IMR-90 (cell line): ENCODE results near the gene PPP1R2. TPM values are rescaled to one million over a fixed set of nuclear protein-coding genes. Genes with fewer than 3 reads are reported as not detected.

ENCODE experiments used
- ATAC-seq: fragments of 200-7000 bp; cut with Tn5 transposase; 2 replicates; pipeline ENCODE4 v1.9.1; 2020; ENCODE audit warnings: low read depth, mild to moderate bottlenecking, moderate library complexity
- BruUV-seq: library from RNA; stranded (reverse); fragments of 400-500 nt; replicated peaks from 2 replicates; lab custom pipeline; 2021; lab: Mats Ljungman, UMichigan
- CTCF ChIA-PET: fragments of 300-600 bp; formaldehyde crosslinking; extraction: SDS; loops from one replicate; lab custom pipeline; 2021; ENCODE audit warnings: antibody characterized with exemption; lab: Yijun Ruan, JAX
- POLR2A ChIA-PET: fragments of 300-600 bp; sonication (Branson Sonifier 250); formaldehyde crosslinking; loops from one replicate; lab custom pipeline; 2022; ENCODE audit warnings: antibody characterized with exemption; ENCODE audit not compliant: unreplicated experiment; lab: Charles Lee
- DNase-seq: peaks from one replicate; pipeline ENCODE4 v3.0.0; 2013
- H2AFZ ChIP-seq: replicated peaks from 2 replicates; pipeline ENCODE3; 2013; ENCODE audit warnings: low read length, mild to moderate bottlenecking; ENCODE audit not compliant: poor library complexity
- H2AK5ac ChIP-seq: 2 replicates; pipeline ENCODE4 v1.6.1; 2013; ENCODE audit warnings: low read depth, low read length, inconsistent platforms
- H2AK9ac ChIP-seq: replicated peaks from 2 replicates; pipeline ENCODE3; 2013; ENCODE audit warnings: mild to moderate bottlenecking, low read depth, low read length, moderate library complexity; ENCODE audit not compliant: poor library complexity
- H2BK120ac ChIP-seq: 2 replicates; pipeline ENCODE4 v1.6.1; 2013; ENCODE audit warnings: low read depth, low read length, inconsistent platforms
- H2BK15ac ChIP-seq: 3 replicates; pipeline ENCODE4 v1.6.1; 2013; ENCODE audit warnings: low read depth, low read length, inconsistent platforms
- H2BK20ac ChIP-seq: 2 replicates; pipeline ENCODE4 v1.6.1; 2013; ENCODE audit warnings: low read depth, mild to moderate bottlenecking, inconsistent platforms, low read length, moderate library complexity
- H2BK5ac ChIP-seq: 2 replicates; pipeline ENCODE4 v1.6.1; 2013; ENCODE audit warnings: mild to moderate bottlenecking, low read depth, low read length, inconsistent platforms; ENCODE audit not compliant: poor library complexity, severe bottlenecking
- H3K14ac ChIP-seq: replicated peaks from 2 replicates; pipeline ENCODE4 v1.6.1; 2013; ENCODE audit warnings: low read depth, low read length, inconsistent platforms
- H3K18ac ChIP-seq: 2 replicates; pipeline ENCODE4 v1.6.1; 2013; ENCODE audit warnings: low read depth, low read length, control low read depth
- H3K23ac ChIP-seq: 2 replicates; pipeline ENCODE4 v1.6.1; 2013; ENCODE audit warnings: low read depth, low read length, inconsistent platforms
- H3K27ac ChIP-seq: 2 replicates; pipeline ENCODE4 v1.5.1; 2013; ENCODE audit warnings: mild to moderate bottlenecking, control low read depth, low read length; ENCODE audit not compliant: insufficient read depth
- H3K27me3 ChIP-seq: 2 replicates; pipeline ENCODE4 v1.6.1; 2013; ENCODE audit warnings: low read length; ENCODE audit not compliant: control insufficient read depth, insufficient read depth
- H3K36me3 ChIP-seq: 2 replicates; pipeline ENCODE4 v1.6.1; 2013; ENCODE audit warnings: low read length, mixed read lengths; ENCODE audit not compliant: control insufficient read depth, insufficient read depth
- H3K4ac ChIP-seq: 2 replicates; pipeline ENCODE4 v1.6.1; 2013; ENCODE audit warnings: low read depth, low read length, inconsistent platforms
- H3K4me1 ChIP-seq: 2 replicates; pipeline ENCODE4 v1.6.1; 2013; ENCODE audit warnings: low read length, mixed read lengths; ENCODE audit not compliant: control insufficient read depth, insufficient read depth
- H3K4me2 ChIP-seq: 2 replicates; pipeline ENCODE4 v1.6.1; 2013; ENCODE audit warnings: low read depth, mild to moderate bottlenecking, control low read depth, low read length, moderate library complexity
- H3K4me3 ChIP-seq: 2 replicates; pipeline ENCODE4 v1.5.1; 2013; ENCODE audit warnings: low read depth, mild to moderate bottlenecking, control low read depth, low read length, moderate library complexity; ENCODE audit not compliant: insufficient read depth
- H3K56ac ChIP-seq: 2 replicates; pipeline ENCODE4 v1.6.1; 2013; ENCODE audit warnings: low read length, inconsistent platforms; ENCODE audit not compliant: insufficient read depth; ENCODE audit errors: extremely low read depth
- H3K79me1 ChIP-seq, 2 experiments: 2 replicates each; pipeline ENCODE4 v1.6.1; 2013; ENCODE audit warnings: low read length in 2 of 2, inconsistent platforms in 1 of 2, low read depth in 1 of 2
- H3K9ac ChIP-seq: 2 replicates; pipeline ENCODE4 v1.6.1; 2013; ENCODE audit warnings: low read depth, low read length, control low read depth
- H3K9me1 ChIP-seq: 2 replicates; pipeline ENCODE4 v1.6.1; 2013; ENCODE audit warnings: low read length, inconsistent platforms; ENCODE audit not compliant: insufficient read depth
- H3K9me3 ChIP-seq: 2 replicates; pipeline ENCODE4 v1.6.1; 2013; ENCODE audit warnings: low read length; ENCODE audit not compliant: control insufficient read depth, insufficient read depth
- H4K20me1 ChIP-seq: 2 replicates; pipeline ENCODE4 v1.6.1; 2013; ENCODE audit warnings: low read length, inconsistent platforms; ENCODE audit not compliant: insufficient read depth
- H4K5ac ChIP-seq: 2 replicates; pipeline ENCODE4 v1.6.1; 2013; ENCODE audit warnings: mild to moderate bottlenecking, low read depth, low read length, control low read depth
- H4K8ac ChIP-seq, 2 experiments: 2 replicates each; pipeline ENCODE4 v1.6.1; 2013; ENCODE audit warnings: low read depth in 2 of 2, low read length in 2 of 2, control low read depth in 1 of 2, inconsistent platforms in 1 of 2
- H4K91ac ChIP-seq: 2 replicates; pipeline ENCODE4 v1.6.1; 2013; ENCODE audit warnings: low read depth, low read length, inconsistent platforms; ENCODE audit not compliant: insufficient read depth
- BHLHE40 ChIP-seq: fragments of 150-350 bp; IDR thresholded peaks from 2 replicates; pipeline ENCODE4 v1.6.1; 2016; ENCODE audit warnings: mild to moderate bottlenecking, low read depth, low read length
- CHD1 ChIP-seq: IDR thresholded peaks from 2 replicates; pipeline ENCODE4 v1.6.1; 2012; ENCODE audit warnings: low read depth, low read length, improper control_type of control experiment
- MAZ ChIP-seq: IDR thresholded peaks from 2 replicates; pipeline ENCODE4 v1.6.1; 2012; ENCODE audit warnings: low read depth, mild to moderate bottlenecking, low read length, improper control_type of control experiment, moderate library complexity, borderline replicate concordance
- NFE2L2 ChIP-seq: fragments of 150-350 bp; IDR thresholded peaks from 2 replicates; pipeline ENCODE4 v1.6.1; 2016; ENCODE audit warnings: low read depth, mild to moderate bottlenecking, low read length
- RAD21 ChIP-seq: IDR thresholded peaks from 2 replicates; pipeline ENCODE4 v1.6.1; 2012; ENCODE audit warnings: low read length, improper control_type of control experiment
- RFX5 ChIP-seq: IDR thresholded peaks from 2 replicates; pipeline ENCODE4 v1.8.0; 2012; ENCODE audit warnings: low read depth, mild to moderate bottlenecking, low read length, moderate library complexity
- SMC3 ChIP-seq: fragments of 150-350 bp; IDR thresholded peaks from 2 replicates; pipeline ENCODE4 v1.6.1; 2016; ENCODE audit warnings: low read depth, mild to moderate bottlenecking, antibody characterized with exemption, low read length, moderate library complexity
- WGBS, 2 experiments: methylation state at CpG; one replicate each; pipeline versions ENCODE4 v1.1.5 to v1.1.7; 2013; ENCODE audit warnings: missing lambda C conversion rate in 2 of 2; ENCODE audit not compliant: insufficient read length in 1 of 2; ENCODE audit errors: extremely low coverage in 2 of 2; 5-methylcytosine and 5-hydroxymethylcytosine counted together
- dilution Hi-C: fragments of 300-500 bp; cut with HindIII; formaldehyde crosslinking; loops from one replicate; pipeline ENCODE4 v1.14.3; 2018; ENCODE audit warnings: low sequenced_read_pairs; ENCODE audit not compliant: unreplicated experiment
- in situ Hi-C: fragments of 300-500 bp; cut with MboI; formaldehyde crosslinking; loops from 3 replicates; pipeline ENCODE4 v1.14.3; 2019; ENCODE audit warnings: low sequenced_read_pairs, inconsistent platforms, mixed read lengths
- intact Hi-C: fragments of 100-400 bp; cut with micrococcal nuclease; formaldehyde crosslinking; loops from 2 replicates; pipeline ENCODE4 v1.10.0; 2022
- polyA plus RNA-seq, 3 experiments: library from polyadenylated mRNA; depleted of rRNA; stranded (reverse); fragments of >200 nt; gene quantifications; 2 replicates each; pipeline ENCODE4 v1.2.3, GENCODE V29; 2012; ENCODE audit warnings: low replicate concordance in 1 of 3
- total RNA-seq: library from RNA; depleted of rRNA; stranded (reverse); fragments of >200 nt; gene quantifications from 2 replicates; pipeline ENCODE4 v1.2.3, GENCODE V29; 2012
- TF ChIP-seq, protein P1 (sequence below): fragments of 150-350 bp; IDR thresholded peaks from 2 replicates; pipeline ENCODE4 v1.6.1; 2017; ENCODE audit warnings: mild to moderate bottlenecking, antibody characterized with exemption, low read length, low read depth

The PPP1R2 gene
- total and polyA plus RNA-seq, 2 of the 4 experiments (the other 2 are of a cell fraction): 9.2 to 36.0 TPM

DNA sequence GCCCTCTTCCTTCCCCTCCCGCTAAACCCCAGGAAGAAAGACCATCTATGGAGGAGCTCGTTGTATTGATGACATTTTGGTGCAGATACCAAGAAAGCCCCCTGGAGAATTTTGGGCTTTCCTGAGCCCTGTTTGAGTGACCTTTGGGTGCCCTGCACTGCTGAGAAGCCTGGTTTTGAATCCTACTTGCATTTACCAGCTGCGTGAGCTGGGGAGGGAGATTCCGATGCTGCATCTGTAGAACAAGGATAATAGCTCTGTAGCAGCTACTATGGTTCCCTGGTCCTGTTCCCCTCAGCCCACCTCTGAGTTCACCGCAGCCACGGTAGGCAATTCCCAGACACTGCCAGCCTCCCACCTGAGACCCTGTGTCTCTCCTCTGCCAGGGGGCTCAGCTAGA, 35.4 kb upstream of the PPP1R2 start:
- in situ Hi-C loops: no loop called here

More for the DNA sequence above, 35.4 kb upstream of the PPP1R2 start:
- Histone ChIP-seq H3K36me3 (no peaks in the 10 kb centered on the region), H3K4ac (no peak overlapping the region), H4K8ac (no peak overlapping the region), H3K9me1 (no peaks in the 10 kb centered on the region), H4K5ac (no peak overlapping the region), H2AK5ac (no peak overlapping the region), H3K27me3 (peaks cover 25% of the 10 kb centered on the region), H3K4me2 (no peak overlapping the region), H3K18ac (no peak overlapping the region), H3K23ac (no peak overlapping the region), H2BK20ac (no peak overlapping the region), H3K4me3 (no peak overlapping the region), H2AK9ac (no peak overlapping the region), H4K20me1 (no peaks in the 10 kb centered on the region), H3K9ac (no peak overlapping the region), H2AFZ (no peak overlapping the region), H2BK5ac (no peak overlapping the region), H3K27ac (no peak overlapping the region), H3K56ac (no peak overlapping the region), H2BK120ac (no peak overlapping the region), H4K91ac (no peak overlapping the region), H3K4me1 (no peaks in the 10 kb centered on the region), H3K14ac (no peak overlapping the region), H3K79me1 (no peaks in the 10 kb centered on the region), H2BK15ac (no peak overlapping the region), H3K9me3 (peaks cover 2% of the 10 kb centered on the region; the same call in 1 of the 2 replicates)
- POLR2A ChIA-PET: no interaction called here
- no TSS peak for BruUV-seq
- intact Hi-C loops: no loop called here
- DNase-seq (no peak), ATAC-seq (no peak)
- TF ChIP-seq NFE2L2: no peak
- TF ChIP-seq SMC3: no peak
- no peak for TF ChIP-seq RAD21
- TF ChIP-seq CHD1: no peak
- no peak for TF ChIP-seq MAZ
- TF ChIP-seq RFX5: no peak
- no peak for TF ChIP-seq BHLHE40
- TF ChIP-seq, protein P1, sequence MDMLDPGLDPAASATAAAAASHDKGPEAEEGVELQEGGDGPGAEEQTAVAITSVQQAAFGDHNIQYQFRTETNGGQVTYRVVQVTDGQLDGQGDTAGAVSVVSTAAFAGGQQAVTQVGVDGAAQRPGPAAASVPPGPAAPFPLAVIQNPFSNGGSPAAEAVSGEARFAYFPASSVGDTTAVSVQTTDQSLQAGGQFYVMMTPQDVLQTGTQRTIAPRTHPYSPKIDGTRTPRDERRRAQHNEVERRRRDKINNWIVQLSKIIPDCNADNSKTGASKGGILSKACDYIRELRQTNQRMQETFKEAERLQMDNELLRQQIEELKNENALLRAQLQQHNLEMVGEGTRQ: no peak
- no CpG with 5 or more reads among the region's 6 CpGs for WGBS, 2 experiments
- CTCF ChIA-PET: no interaction called here
- dilution Hi-C loops: no loop called here
